K562 (cell line): ENCODE measurements around the gene MYBPHL. TPM values are rescaled to one million over a fixed set of nuclear protein-coding genes. Genes with fewer than 3 reads are reported as not detected.
A peak's percentile ranks its signal among the peaks of the same experiment; 100 is the strongest.

Experiments
- KLF10 ChIP-seq: fragments of 250-450 bp; sonication (Bioruptor Pico); IDR thresholded peaks from 2 replicates; pipeline ENCODE4 v1.6.1; 2021; ENCODE audit warnings: matching md5 sums
- MAFG ChIP-seq: fragments of 450-650 bp; conservative IDR thresholded peaks from 2 replicates; pipeline ENCODE4 v1.6.1; 2016; ENCODE audit warnings: missing genetic modification characterization, missing compliant biosample characterization
- NR1H2 ChIP-seq: sonication (generic); formaldehyde crosslinking; IDR thresholded peaks from 2 replicates; pipeline ENCODE4 v1.4.0; 2020; ENCODE audit warnings: mild to moderate bottlenecking, missing genetic modification reagents
- PKNOX1 ChIP-seq: fragments of 450-650 bp; IDR thresholded peaks from 2 replicates; pipeline ENCODE4 v1.6.1; 2016
- POLR2AphosphoS5 ChIP-seq: IDR thresholded peaks from 2 replicates; pipeline ENCODE4 v1.6.1; 2011; ENCODE audit warnings: mild to moderate bottlenecking, low read depth, low read length, moderate library complexity; ENCODE audit not compliant: control insufficient read depth, insufficient read depth
- SPI1 ChIP-seq: IDR thresholded peaks from 2 replicates; pipeline ENCODE4 v1.6.1; 2011; ENCODE audit warnings: low read depth, low read length, control low read depth, borderline replicate concordance
- ZC3H11A ChIP-seq: IDR thresholded peaks from 2 replicates; pipeline ENCODE4 v1.6.1; 2012; ENCODE audit warnings: low read depth, low read length, improper control_type of control experiment
- ZNF212 ChIP-seq: fragments of 450-650 bp; formaldehyde crosslinking; IDR thresholded peaks from 2 replicates; pipeline ENCODE4 v1.4.0; 2020; ENCODE audit warnings: mild to moderate bottlenecking
- ZNF277 ChIP-seq: fragments of 250-450 bp; sonication (Bioruptor Pico); IDR thresholded peaks from 2 replicates; pipeline ENCODE4 v1.8.0; 2022; ENCODE audit warnings: inconsistent platforms, mild to moderate bottlenecking, moderate library complexity, borderline replicate concordance
- ZNF507 ChIP-seq: conservative IDR thresholded peaks from 2 replicates; pipeline ENCODE4 v1.6.1; 2017; ENCODE audit warnings: missing genetic modification characterization, missing compliant biosample characterization
- ZNF57 ChIP-seq: fragments of 450-650 bp; formaldehyde crosslinking; IDR thresholded peaks from 2 replicates; pipeline ENCODE4 v1.4.0; 2020; ENCODE audit warnings: mild to moderate bottlenecking, moderate library complexity
- polyA plus RNA-seq, 8 experiments: library from polyadenylated mRNA; depleted of rRNA in 4 of 8; stranded (reverse) in 5 of 8; unstranded in 3 of 8; fragments of >200 nt; fragmentation: Nextera tagmentation in 2 of 8; fragmentation: Illumina TruSeq in 1 of 8; extraction: Ambion mirVana in 2 of 8; extraction: Trizol in 1 of 8; gene quantifications; 2 replicates each; pipeline versions ENCODE4 v1.2.1 to v1.2.3, GENCODE V29; 2011 to 2014; ENCODE audit warnings: inconsistent platforms in 1 of 8, missing spikeins in 1 of 8
- total RNA-seq, 7 experiments: library from RNA; depleted of rRNA in 6 of 7; stranded (reverse); fragments of >200 nt in 6 of 7; fragmentation: Illumina TruSeq in 2 of 7; extraction: Trizol in 2 of 7; gene quantifications; 2 replicates each; pipeline versions ENCODE4 v1.2.1 to v1.2.3, GENCODE V29; 2011 to 2021; ENCODE audit warnings: low replicate concordance in 1 of 7
- TF ChIP-seq, protein P1 (sequence below): IDR thresholded peaks from 3 replicates; pipeline ENCODE4 v1.6.1; 2011; ENCODE audit warnings: borderline replicate concordance, mild to moderate bottlenecking, moderate library complexity; ENCODE audit not compliant: insufficient read length; ENCODE audit errors: extremely low read depth
- TF ChIP-seq, protein P2 (sequence below): sonication (generic); formaldehyde crosslinking; IDR thresholded peaks from 2 replicates; pipeline ENCODE4 v1.8.0; 2022; ENCODE audit warnings: mild to moderate bottlenecking, missing genetic modification reagents
- TF ChIP-seq, protein P3 (sequence below): fragments of 450-650 bp; formaldehyde crosslinking; IDR thresholded peaks from 2 replicates; pipeline ENCODE4 v1.4.0; 2020; ENCODE audit warnings: mild to moderate bottlenecking
- TF ChIP-seq, protein P4 (sequence below): fragments of 250-450 bp; sonication (Bioruptor Pico); IDR thresholded peaks from 2 replicates; pipeline ENCODE4 v1.8.0; 2022; ENCODE audit warnings: moderate library complexity, mild to moderate bottlenecking, inconsistent platforms
- TF ChIP-seq, protein P5 (sequence below): sonication (generic); IDR thresholded peaks from 2 replicates; pipeline ENCODE4 v1.6.1; 2016

Gene MYBPHL
- total and polyA plus RNA-seq, 9 of the 15 experiments (the other 6 are each of a cell fraction or from before 2014, with no cell fraction given): 0.20 to 1.9 (median 0.33) TPM

DNA sequence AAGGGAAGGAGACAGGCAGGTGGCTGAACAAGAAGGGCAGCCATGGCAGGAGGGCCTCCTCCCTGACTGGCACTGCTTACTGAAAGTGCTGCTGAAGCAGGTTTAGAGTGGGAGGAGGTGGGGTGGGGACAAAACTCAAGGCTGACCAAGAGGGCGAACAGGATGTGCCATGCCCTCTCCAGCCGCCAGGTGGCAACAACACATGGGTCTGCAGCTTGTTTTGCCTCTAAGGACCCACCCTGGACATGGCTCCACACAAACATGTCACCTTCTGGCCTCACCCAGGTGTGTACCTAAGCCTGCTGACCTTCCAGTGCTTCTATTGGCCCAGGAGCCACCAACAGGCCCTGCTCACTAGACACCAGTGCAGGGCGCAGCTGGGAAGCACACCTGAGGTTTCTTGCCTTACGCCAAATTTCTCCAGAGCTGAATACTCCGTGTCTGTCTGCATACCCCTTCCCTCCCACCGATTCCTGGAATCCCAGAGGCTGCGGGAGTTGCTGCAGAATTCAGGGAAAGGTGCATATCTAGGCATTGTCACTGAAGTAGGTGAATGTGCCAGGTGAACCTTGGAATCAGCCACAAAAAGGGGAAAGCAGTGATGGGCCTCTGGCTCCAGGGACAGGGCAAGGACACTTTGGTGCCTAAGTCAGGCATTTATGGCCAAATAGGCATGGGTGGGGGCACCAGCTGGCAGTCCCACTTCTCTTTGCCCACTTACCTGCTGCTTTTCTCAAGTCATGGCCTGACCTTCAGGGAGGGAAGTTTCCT is 29.2 kb downstream of the MYBPHL start (continued):
- TF ChIP-seq PKNOX1: 0 out of 2 replicates have a peak, but pooled peaks have one; percentile 3
- no peak for TF ChIP-seq POLR2AphosphoS5
- no peak for TF ChIP-seq ZNF277
- TF ChIP-seq SPI1: no peak
- TF ChIP-seq, protein P1, sequence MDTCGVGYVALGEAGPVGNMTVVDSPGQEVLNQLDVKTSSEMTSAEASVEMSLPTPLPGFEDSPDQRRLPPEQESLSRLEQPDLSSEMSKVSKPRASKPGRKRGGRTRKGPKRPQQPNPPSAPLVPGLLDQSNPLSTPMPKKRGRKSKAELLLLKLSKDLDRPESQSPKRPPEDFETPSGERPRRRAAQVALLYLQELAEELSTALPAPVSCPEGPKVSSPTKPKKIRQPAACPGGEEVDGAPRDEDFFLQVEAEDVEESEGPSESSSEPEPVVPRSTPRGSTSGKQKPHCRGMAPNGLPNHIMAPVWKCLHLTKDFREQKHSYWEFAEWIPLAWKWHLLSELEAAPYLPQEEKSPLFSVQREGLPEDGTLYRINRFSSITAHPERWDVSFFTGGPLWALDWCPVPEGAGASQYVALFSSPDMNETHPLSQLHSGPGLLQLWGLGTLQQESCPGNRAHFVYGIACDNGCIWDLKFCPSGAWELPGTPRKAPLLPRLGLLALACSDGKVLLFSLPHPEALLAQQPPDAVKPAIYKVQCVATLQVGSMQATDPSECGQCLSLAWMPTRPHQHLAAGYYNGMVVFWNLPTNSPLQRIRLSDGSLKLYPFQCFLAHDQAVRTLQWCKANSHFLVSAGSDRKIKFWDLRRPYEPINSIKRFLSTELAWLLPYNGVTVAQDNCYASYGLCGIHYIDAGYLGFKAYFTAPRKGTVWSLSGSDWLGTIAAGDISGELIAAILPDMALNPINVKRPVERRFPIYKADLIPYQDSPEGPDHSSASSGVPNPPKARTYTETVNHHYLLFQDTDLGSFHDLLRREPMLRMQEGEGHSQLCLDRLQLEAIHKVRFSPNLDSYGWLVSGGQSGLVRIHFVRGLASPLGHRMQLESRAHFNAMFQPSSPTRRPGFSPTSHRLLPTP: no peak
- peak; percentile 33; the same call in 1 of the 2 replicates for TF ChIP-seq MAFG (tag)
- no peak for TF ChIP-seq ZNF212 (CRISPR knock-in tag)
- TF ChIP-seq, protein P2, sequence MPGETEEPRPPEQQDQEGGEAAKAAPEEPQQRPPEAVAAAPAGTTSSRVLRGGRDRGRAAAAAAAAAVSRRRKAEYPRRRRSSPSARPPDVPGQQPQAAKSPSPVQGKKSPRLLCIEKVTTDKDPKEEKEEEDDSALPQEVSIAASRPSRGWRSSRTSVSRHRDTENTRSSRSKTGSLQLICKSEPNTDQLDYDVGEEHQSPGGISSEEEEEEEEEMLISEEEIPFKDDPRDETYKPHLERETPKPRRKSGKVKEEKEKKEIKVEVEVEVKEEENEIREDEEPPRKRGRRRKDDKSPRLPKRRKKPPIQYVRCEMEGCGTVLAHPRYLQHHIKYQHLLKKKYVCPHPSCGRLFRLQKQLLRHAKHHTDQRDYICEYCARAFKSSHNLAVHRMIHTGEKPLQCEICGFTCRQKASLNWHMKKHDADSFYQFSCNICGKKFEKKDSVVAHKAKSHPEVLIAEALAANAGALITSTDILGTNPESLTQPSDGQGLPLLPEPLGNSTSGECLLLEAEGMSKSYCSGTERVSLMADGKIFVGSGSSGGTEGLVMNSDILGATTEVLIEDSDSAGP: no peak
- no peak for TF ChIP-seq ZC3H11A
- TF ChIP-seq, protein P3, sequence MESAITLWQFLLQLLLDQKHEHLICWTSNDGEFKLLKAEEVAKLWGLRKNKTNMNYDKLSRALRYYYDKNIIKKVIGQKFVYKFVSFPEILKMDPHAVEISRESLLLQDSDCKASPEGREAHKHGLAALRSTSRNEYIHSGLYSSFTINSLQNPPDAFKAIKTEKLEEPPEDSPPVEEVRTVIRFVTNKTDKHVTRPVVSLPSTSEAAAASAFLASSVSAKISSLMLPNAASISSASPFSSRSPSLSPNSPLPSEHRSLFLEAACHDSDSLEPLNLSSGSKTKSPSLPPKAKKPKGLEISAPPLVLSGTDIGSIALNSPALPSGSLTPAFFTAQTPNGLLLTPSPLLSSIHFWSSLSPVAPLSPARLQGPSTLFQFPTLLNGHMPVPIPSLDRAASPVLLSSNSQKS (CRISPR knock-in tag): no peak
- TF ChIP-seq, protein P4, sequence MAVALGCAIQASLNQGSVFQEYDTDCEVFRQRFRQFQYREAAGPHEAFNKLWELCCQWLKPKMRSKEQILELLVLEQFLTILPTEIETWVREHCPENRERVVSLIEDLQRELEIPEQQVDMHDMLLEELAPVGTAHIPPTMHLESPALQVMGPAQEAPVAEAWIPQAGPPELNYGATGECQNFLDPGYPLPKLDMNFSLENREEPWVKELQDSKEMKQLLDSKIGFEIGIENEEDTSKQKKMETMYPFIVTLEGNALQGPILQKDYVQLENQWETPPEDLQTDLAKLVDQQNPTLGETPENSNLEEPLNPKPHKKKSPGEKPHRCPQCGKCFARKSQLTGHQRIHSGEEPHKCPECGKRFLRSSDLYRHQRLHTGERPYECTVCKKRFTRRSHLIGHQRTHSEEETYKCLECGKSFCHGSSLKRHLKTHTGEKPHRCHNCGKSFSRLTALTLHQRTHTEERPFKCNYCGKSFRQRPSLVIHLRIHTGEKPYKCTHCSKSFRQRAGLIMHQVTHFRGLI: no peak
- TF ChIP-seq, protein P5, sequence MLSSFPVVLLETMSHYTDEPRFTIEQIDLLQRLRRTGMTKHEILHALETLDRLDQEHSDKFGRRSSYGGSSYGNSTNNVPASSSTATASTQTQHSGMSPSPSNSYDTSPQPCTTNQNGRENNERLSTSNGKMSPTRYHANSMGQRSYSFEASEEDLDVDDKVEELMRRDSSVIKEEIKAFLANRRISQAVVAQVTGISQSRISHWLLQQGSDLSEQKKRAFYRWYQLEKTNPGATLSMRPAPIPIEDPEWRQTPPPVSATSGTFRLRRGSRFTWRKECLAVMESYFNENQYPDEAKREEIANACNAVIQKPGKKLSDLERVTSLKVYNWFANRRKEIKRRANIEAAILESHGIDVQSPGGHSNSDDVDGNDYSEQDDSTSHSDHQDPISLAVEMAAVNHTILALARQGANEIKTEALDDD: no peak
- no peak for TF ChIP-seq ZNF57 (CRISPR knock-in tag)
- no peak for TF ChIP-seq KLF10
- no peak for TF ChIP-seq ZNF507 (tag)
- TF ChIP-seq NR1H2: no peak
